Colonic mucosa (tissue), 4 donors: ENCODE data around the gene MT1X. TPM values are rescaled to one million over a fixed set of nuclear protein-coding genes. Genes with fewer than 3 reads are reported as not detected.

Experiments
- DNase-seq: peaks from one replicate; pipeline ENCODE4 v3.0.0-alpha.2; 2020
- H3K27ac ChIP-seq: fragments of 200-600 bp; one replicate; pipeline ENCODE4 v1.8.0; 2021
- H3K27me3 ChIP-seq: fragments of 200-600 bp; one replicate; pipeline ENCODE4 v1.8.0; 2021
- H3K36me3 ChIP-seq: fragments of 200-600 bp; one replicate; pipeline ENCODE4 v1.8.0; 2021
- H3K4me1 ChIP-seq: fragments of 200-600 bp; one replicate; pipeline ENCODE4 v1.8.0; 2021; ENCODE audit warnings: mild to moderate bottlenecking
- H3K4me3 ChIP-seq: fragments of 200-600 bp; one replicate; pipeline ENCODE4 v1.8.0; 2021
- H3K9ac ChIP-seq, 2 donors: one replicate each; pipeline ENCODE4 v1.7.0; 2013; ENCODE audit warnings: control low read depth in 2 of 2, low read depth in 2 of 2, low read length in 2 of 2
- H3K9me3 ChIP-seq: fragments of 200-600 bp; one replicate; pipeline ENCODE4 v1.8.0; 2021
- intact Hi-C: fragments of 100-400 bp; cut with DNase I; formaldehyde crosslinking; loops from one replicate; pipeline ENCODE4 v1.14.1; 2022
- total RNA-seq, 2 donors: library from RNA; stranded (reverse); fragmentation: NEBNext Ultra II Directional in 1 of 2; extraction: Animal tissue kit (Norgen Biotek cat#: 25700) in 1 of 2; gene quantifications; one replicate each; pipeline ENCODE4 v1.2.1, GENCODE V29; 2021
- TF ChIP-seq, protein P1 (sequence below): fragments of 200-600 bp; IDR thresholded peaks from one replicate; pipeline ENCODE4 v1.8.0; 2022; ENCODE audit warnings: antibody characterized with exemption, mild to moderate bottlenecking
- donor health status: healthy.
- donor health status: DM: no; HTN: no; CAD: no.
- donor health status: DM: no; HTN: no; CAD: no.

The MT1X gene
- total RNA-seq, 2 donors from 2014 or later, result 112 to 149 TPM

DNA sequence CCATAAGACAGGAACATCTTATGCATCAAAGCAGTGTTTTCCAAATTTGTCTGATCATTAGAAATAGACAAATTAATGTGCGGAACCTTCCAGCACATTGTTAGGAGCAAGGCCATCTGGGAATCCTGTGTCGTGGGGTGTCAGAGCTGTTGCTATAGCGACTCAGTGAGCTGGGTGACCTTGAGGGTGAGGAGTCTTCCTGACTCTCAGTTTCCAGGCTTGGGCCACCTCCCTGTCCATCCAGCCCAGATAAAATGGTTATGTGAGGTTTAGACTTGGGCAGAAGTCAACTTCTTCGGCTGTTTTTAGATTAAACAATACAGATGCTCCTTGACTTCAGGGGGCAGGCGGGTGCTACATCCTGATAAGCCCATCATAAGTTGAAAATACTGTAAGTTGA, 20.6 kb downstream of the MT1X start:
- no peak for DNase-seq
- no peak overlapping the region for H3K4me3 ChIP-seq
- H3K9me3 ChIP-seq, result no peaks in the 10 kb centered on the region
- H3K9ac ChIP-seq, result no peak overlapping the region
- no peaks in the 10 kb centered on the region for H3K27me3 ChIP-seq
- H3K4me1 ChIP-seq, result no peaks in the 10 kb centered on the region
- no peaks in the 10 kb centered on the region for H3K36me3 ChIP-seq
- no peak overlapping the region for H3K27ac ChIP-seq
- TF ChIP-seq, protein P1, sequence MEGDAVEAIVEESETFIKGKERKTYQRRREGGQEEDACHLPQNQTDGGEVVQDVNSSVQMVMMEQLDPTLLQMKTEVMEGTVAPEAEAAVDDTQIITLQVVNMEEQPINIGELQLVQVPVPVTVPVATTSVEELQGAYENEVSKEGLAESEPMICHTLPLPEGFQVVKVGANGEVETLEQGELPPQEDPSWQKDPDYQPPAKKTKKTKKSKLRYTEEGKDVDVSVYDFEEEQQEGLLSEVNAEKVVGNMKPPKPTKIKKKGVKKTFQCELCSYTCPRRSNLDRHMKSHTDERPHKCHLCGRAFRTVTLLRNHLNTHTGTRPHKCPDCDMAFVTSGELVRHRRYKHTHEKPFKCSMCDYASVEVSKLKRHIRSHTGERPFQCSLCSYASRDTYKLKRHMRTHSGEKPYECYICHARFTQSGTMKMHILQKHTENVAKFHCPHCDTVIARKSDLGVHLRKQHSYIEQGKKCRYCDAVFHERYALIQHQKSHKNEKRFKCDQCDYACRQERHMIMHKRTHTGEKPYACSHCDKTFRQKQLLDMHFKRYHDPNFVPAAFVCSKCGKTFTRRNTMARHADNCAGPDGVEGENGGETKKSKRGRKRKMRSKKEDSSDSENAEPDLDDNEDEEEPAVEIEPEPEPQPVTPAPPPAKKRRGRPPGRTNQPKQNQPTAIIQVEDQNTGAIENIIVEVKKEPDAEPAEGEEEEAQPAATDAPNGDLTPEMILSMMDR, result no peak
- intact Hi-C loops, result loop anchor here (5.0 kb wide), 3 partner anchors 101 to 186 kb away; no protein-coding TSS in a partner anchor

DNA sequence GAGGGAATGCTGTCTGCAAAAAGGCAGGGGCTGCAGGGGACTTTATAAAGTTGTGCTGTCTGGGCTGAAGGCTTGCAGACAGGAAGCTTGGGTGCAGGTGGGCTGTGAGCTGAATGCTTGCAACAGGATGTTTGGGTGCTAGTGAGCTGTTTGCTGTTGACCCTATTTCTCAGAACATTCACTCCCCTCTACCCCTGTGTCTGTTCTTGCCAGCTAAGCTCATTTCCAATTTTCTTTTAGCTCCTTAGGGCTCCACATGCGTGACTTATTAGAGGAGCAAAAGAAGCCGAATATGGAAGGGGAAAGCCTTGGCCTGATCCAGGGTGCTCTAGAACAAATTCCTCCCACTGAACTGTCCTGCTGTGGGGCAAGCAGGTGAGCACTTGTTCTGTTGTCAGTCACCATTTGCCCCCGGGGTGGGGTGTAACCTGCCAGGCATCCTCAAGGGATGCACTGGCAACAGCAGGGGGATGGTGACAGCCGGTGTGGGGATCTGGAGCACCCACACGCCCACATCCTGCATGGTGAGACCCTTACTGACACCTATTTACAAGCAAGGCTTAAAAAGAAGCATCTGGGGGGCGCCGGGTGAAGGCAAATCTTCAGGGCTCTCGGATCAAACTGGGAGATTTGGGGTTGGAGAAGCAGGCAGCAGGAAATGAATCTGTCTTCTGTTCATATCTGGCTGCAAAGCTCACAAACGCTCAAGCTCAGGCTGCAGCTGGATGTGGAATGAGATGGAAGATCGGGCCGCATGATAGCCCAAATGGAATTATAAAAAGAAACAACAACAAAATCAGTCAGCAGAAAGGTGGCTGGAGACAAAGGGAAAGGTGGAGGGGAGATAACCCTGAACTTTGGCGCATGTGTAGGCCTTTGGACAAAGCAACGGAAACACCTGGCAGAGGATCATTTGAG, 26.5 kb downstream of the MT1X start:
- Histone ChIP-seq H3K36me3 (no peaks in the 10 kb centered on the region), H3K27ac (no peak overlapping the region), H3K27me3 (no peaks in the 10 kb centered on the region), H3K4me1 (no peaks in the 10 kb centered on the region), H3K9me3 (no peaks in the 10 kb centered on the region), H3K9ac (no peak overlapping the region), H3K4me3 (no peak overlapping the region)
- intact Hi-C loops, result no loop called here
- no peak for DNase-seq
- TF ChIP-seq, protein P1, result no peak

DNA sequence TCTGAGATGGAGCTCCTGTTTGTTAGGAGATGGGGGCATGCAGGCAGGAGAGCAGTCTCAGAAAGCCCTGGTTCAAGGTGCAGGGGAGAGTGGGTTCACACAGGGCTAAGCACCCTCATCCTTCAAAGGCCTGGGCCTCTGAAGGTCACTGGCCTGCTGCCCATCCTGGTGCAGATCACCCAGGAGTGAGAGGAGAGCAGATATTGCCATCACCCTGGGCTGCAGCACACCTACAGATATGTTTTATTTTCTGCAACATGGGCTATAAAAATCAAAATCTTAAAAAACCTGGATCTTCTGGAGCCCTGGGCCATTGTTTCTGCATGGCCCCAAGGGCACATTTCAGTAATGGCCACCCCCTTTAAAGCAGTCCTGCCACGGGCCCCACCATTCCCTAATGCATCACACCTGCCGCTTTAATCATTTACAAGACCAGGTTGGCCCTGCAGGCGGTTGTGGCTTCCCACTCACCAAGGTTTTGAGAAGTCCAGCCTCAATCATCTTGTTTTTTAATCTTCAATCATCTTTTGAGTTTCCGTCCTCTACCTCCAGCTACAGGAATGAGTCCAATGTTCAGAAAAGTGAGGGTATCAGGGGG, 27.3 kb downstream of the MT1X start:
- no peak overlapping the region for H3K9ac ChIP-seq
- H3K27me3 ChIP-seq, result no peaks in the 10 kb centered on the region
- H3K9me3 ChIP-seq, result no peaks in the 10 kb centered on the region
- no peaks in the 10 kb centered on the region for H3K36me3 ChIP-seq
- no peak overlapping the region for H3K27ac ChIP-seq
- no peak overlapping the region for H3K4me3 ChIP-seq
- no peaks in the 10 kb centered on the region for H3K4me1 ChIP-seq
- TF ChIP-seq, protein P1, result no peak
- intact Hi-C loops, result no loop called here
- no peak for DNase-seq

DNA sequence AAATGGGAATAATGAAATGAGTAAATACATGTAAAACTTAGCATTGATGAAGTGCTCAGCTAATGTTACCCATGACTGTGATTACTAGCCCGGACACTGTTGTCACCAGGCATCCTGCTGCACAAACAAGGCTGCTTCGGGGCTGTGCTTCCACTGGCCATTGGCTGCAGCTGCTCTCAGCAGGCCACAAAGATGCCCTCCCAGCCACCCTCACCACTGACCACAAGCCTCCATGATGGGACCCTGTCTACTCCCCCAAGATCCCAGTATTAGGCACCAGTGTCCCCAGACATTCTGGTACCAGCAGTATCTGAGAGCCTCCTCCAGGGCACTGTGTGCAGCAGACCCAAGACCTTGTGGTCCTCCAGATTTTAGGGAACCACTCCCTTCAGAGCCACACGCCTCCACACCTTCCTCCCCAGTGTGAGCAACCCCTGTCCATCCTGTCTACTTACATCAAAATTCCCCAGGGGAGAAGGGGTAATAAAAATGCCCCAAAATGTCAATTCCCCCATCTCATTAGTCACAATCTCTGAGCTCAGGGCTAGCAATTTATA, 28.0 kb downstream of the MT1X start:
- H3K27me3 ChIP-seq, result no peaks in the 10 kb centered on the region

DNA sequence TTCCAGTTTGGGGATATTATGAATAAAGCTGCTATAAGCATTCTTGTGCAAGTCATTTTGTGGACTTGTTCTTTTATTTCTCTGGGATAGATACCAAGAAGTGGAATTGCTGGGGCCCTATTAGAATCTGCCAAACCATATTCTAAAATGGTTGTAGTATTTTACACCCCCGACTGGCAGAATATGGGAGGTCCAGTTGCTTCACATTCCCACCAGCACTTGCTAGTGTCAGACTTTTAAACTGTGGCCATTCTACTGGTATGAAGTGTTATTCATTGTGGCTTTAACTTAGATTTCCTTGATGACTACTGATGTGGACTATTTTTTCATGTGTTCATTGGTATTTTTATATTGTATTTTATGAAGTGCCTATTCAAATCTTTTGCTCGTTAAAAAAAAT, 29.6 kb downstream of the MT1X start:
- Histone ChIP-seq H3K4me1 (no peaks in the 10 kb centered on the region), H3K27ac (no peak overlapping the region), H3K9ac (no peak overlapping the region), H3K36me3 (no peaks in the 10 kb centered on the region), H3K4me3 (no peak overlapping the region), H3K27me3 (no peaks in the 10 kb centered on the region), H3K9me3 (no peaks in the 10 kb centered on the region)
- no peak for DNase-seq
- intact Hi-C loops, result no loop called here
- TF ChIP-seq, protein P1, result no peak

More for the DNA sequence above, 28.0 kb downstream of the MT1X start:
- Histone ChIP-seq H3K36me3 (no peaks in the 10 kb centered on the region), H3K27ac (no peak overlapping the region), H3K4me3 (no peak overlapping the region), H3K9me3 (no peaks in the 10 kb centered on the region), H3K9ac (no peak overlapping the region), H3K4me1 (no peaks in the 10 kb centered on the region)
- TF ChIP-seq, protein P1, result no peak
- no peak for DNase-seq
- intact Hi-C loops, result no loop called here
